Measurements from ENCODE around the gene TRIML1. TPM values are rescaled to one million over a fixed set of nuclear protein-coding genes. Genes with fewer than 3 reads are reported as not detected.

The TRIML1 gene
- total and polyA plus RNA-seq, 9 of the 15 experiments (the other 6 are each of a cell fraction or from before 2014, with no cell fraction given), result 0.10 TPM; not detected in 8

DNA sequence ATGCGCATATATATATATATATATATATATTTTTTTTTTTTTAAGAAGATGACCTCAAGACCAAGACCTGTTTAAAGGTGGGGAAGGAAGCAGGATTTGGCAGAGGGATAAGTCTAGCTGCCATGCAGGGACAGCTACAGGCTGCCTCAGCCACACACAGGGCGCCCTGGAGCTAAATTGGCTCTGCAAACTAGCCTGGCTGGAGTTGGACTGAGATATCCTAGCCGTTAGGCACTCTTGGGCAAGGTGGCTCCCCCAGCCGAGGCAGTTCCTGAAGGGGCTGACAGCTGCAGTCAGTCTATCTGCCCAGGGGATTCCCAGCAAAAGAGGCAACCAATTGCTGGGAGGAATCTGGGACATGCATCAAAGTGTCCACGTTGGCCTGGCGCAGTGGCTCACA, 21.9 kb downstream of the TRIML1 start (continued):
- TF ChIP-seq KLF1 (tag; IDR thresholded peaks at IDR 0.05) (no peak), SNRNP70 (optimal IDR thresholded peaks at IDR 0.05; ENCODE audit: low read depth, low read length) (no peak), ZNF197 (CRISPR knock-in tag; IDR thresholded peaks at IDR 0.05; ENCODE audit: low read depth) (no peak)

DNA sequence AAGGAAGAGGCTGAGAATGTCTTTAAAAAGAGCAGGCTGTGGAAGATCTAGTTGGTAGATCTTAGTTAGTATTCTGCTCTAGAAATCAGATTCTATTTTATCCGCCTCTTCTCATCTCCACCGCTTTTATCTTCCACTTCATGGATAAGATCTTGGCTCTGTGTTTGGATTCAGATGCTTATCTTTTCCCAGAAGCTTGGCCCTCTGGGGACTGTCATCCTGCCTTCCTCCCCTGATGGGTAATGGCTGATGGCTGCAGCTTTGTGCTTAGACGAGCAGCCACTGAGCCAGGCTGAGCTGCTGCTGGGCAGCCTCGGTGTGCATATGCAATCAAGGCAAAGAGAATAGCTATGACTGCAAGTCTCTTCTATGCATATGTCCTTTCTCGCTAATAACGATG, 23.5 kb downstream of the TRIML1 start:
- no peaks in the 10 kb centered on the region for H3K4me1 ChIP-seq (replicated peaks in 1 of 2; ENCODE audit: control insufficient read depth in 2 of 2, insufficient read depth in 2 of 2, low read length in 2 of 2)
- no peaks in the 10 kb centered on the region for H3K36me3 ChIP-seq (ENCODE audit: control insufficient read depth, insufficient read depth, low read length)
- BruUV-seq (replicated peaks), result no TSS peak
- H3K4me3 ChIP-seq, result no peak overlapping the region
- H2AFZ ChIP-seq (ENCODE audit: low read depth, low read length), result no peak overlapping the region
- H3K79me2 ChIP-seq (ENCODE audit: control insufficient read depth, insufficient read depth, low read length), result no peaks in the 10 kb centered on the region
- H3K4me2 ChIP-seq (ENCODE audit: insufficient read depth, low read length), result no peak overlapping the region
- FAIRE-seq, result no peak
- H3K27me3 ChIP-seq (ENCODE audit: control insufficient read depth in 2 of 2, insufficient read depth in 2 of 2, low read length in 2 of 2), result no peaks in the 10 kb centered on the region
- POLR2A ChIA-PET, result interaction anchor here (0.6 kb wide), 1 partner anchor 300 kb away, joined by 3 read pairs; no protein-coding TSS in a partner anchor
- 0% methylated on average over 6 of the region's 6 CpGs for WGBS (ENCODE audit: insufficient coverage, low coverage, missing lambda C conversion rate)
- no peaks in the 10 kb centered on the region for H4K20me1 ChIP-seq (replicated peaks; ENCODE audit: control insufficient read depth, insufficient read depth, low read length)
- H3K9me3 ChIP-seq (replicated peaks; ENCODE audit: control insufficient read depth, insufficient read depth, low read depth, low read length), result no peaks in the 10 kb centered on the region
- no peak overlapping the region for H3K9ac ChIP-seq (ENCODE audit: insufficient read depth in 1 of 2, low read depth in 2 of 2, low read length in 2 of 2)
- no peak overlapping the region for H3K27ac ChIP-seq (ENCODE audit: extremely low read depth, low read depth, low read length)
- intact Hi-C loops (cut with micrococcal nuclease), result no loop called here
- in situ Hi-C loops (cut with MboI), result no loop called here
- ATAC-seq, result no peak
- CTCF ChIA-PET (ENCODE audit: low intra/inter-chr PET ratio), result no interaction called here
- DNase-seq (ENCODE audit: extremely low read depth in 1 of 4, low spot score in 3 of 4), result no peak
- no peaks in the 10 kb centered on the region for H3K9me1 ChIP-seq (ENCODE audit: control insufficient read depth, insufficient read depth, low read length)
- TF ChIP-seq ZNF232 (CRISPR knock-in tag; IDR thresholded peaks at IDR 0.05) (no peak), MAFG (tag; conservative IDR thresholded peaks at IDR 0.05) (no peak), ZNF174 (CRISPR knock-in tag; IDR thresholded peaks at IDR 0.05) (no peak), CBX2 (IDR thresholded peaks at IDR 0.05; ENCODE audit: insufficient read depth, low read length, poor library complexity, severe bottlenecking) (no peak), ADNP (tag; IDR thresholded peaks at IDR 0.05) (no peak), TSC22D4 (tag; IDR thresholded peaks at IDR 0.05) (no peak), CREM (IDR thresholded peaks at IDR 0.05; ENCODE audit: low read depth) (no peak), ZNF124 (CRISPR knock-in tag; IDR thresholded peaks at IDR 0.05) (no peak)
- TF ChIP-seq, protein P1, sequence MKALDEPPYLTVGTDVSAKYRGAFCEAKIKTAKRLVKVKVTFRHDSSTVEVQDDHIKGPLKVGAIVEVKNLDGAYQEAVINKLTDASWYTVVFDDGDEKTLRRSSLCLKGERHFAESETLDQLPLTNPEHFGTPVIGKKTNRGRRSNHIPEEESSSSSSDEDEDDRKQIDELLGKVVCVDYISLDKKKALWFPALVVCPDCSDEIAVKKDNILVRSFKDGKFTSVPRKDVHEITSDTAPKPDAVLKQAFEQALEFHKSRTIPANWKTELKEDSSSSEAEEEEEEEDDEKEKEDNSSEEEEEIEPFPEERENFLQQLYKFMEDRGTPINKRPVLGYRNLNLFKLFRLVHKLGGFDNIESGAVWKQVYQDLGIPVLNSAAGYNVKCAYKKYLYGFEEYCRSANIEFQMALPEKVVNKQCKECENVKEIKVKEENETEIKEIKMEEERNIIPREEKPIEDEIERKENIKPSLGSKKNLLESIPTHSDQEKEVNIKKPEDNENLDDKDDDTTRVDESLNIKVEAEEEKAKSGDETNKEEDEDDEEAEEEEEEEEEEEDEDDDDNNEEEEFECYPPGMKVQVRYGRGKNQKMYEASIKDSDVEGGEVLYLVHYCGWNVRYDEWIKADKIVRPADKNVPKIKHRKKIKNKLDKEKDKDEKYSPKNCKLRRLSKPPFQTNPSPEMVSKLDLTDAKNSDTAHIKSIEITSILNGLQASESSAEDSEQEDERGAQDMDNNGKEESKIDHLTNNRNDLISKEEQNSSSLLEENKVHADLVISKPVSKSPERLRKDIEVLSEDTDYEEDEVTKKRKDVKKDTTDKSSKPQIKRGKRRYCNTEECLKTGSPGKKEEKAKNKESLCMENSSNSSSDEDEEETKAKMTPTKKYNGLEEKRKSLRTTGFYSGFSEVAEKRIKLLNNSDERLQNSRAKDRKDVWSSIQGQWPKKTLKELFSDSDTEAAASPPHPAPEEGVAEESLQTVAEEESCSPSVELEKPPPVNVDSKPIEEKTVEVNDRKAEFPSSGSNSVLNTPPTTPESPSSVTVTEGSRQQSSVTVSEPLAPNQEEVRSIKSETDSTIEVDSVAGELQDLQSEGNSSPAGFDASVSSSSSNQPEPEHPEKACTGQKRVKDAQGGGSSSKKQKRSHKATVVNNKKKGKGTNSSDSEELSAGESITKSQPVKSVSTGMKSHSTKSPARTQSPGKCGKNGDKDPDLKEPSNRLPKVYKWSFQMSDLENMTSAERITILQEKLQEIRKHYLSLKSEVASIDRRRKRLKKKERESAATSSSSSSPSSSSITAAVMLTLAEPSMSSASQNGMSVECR (CRISPR knock-in tag; IDR thresholded peaks at IDR 0.05), result no peak
- TF ChIP-seq, protein P2, sequence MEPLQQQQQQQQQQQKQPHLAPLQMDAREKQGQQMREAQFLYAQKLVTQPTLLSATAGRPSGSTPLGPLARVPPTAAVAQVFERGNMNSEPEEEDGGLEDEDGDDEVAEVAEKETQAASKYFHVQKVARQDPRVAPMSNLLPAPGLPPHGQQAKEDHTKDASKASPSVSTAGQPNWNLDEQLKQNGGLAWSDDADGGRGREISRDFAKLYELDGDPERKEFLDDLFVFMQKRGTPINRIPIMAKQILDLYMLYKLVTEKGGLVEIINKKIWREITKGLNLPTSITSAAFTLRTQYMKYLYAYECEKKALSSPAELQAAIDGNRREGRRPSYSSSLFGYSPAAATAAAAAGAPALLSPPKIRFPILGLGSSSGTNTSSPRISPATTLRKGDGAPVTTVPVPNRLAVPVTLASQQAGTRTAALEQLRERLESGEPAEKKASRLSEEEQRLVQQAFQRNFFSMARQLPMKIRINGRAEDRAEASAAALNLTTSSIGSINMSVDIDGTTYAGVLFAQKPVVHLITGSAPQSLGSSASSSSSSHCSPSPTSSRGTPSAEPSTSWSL (CRISPR knock-in tag; IDR thresholded peaks at IDR 0.05; ENCODE audit: borderline replicate concordance), result no peak
- TF ChIP-seq, protein P3, sequence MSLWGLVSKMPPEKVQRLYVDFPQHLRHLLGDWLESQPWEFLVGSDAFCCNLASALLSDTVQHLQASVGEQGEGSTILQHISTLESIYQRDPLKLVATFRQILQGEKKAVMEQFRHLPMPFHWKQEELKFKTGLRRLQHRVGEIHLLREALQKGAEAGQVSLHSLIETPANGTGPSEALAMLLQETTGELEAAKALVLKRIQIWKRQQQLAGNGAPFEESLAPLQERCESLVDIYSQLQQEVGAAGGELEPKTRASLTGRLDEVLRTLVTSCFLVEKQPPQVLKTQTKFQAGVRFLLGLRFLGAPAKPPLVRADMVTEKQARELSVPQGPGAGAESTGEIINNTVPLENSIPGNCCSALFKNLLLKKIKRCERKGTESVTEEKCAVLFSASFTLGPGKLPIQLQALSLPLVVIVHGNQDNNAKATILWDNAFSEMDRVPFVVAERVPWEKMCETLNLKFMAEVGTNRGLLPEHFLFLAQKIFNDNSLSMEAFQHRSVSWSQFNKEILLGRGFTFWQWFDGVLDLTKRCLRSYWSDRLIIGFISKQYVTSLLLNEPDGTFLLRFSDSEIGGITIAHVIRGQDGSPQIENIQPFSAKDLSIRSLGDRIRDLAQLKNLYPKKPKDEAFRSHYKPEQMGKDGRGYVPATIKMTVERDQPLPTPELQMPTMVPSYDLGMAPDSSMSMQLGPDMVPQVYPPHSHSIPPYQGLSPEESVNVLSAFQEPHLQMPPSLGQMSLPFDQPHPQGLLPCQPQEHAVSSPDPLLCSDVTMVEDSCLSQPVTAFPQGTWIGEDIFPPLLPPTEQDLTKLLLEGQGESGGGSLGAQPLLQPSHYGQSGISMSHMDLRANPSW (CRISPR knock-in tag; IDR thresholded peaks at IDR 0.05), result no peak
